Peyer's patch (tissue), 4 donors: ENCODE data around the gene PNN. TPM values are rescaled to one million over a fixed set of nuclear protein-coding genes. Genes with fewer than 3 reads are reported as not detected.
A peak's percentile ranks its signal among the peaks of the same experiment; 100 is the strongest.
"Not testable (repeated sequence)": the region's sequence is repeated elsewhere in the genome, so short reads cannot be mapped to it uniquely, and the experiment has no call there.

ENCODE experiments used
- DNase-seq, 3 donors: peaks; one replicate each; pipeline ENCODE4 v3.0.0-alpha.2; 2017 to 2019
- H3K27ac ChIP-seq, 4 donors: fragments of 200-600 bp; sonication (generic); one replicate each; pipeline ENCODE4 v1.5.1; 2016 to 2019
- H3K27me3 ChIP-seq, 2 donors: fragments of 200-600 bp; sonication (generic); one replicate each; pipeline ENCODE4 v1.5.1; 2019
- H3K36me3 ChIP-seq, 3 donors: fragments of 200-600 bp; sonication (generic); one replicate each; pipeline ENCODE4 v1.5.1; 2016 to 2019
- H3K4me1 ChIP-seq, 4 donors: fragments of 200-600 bp; sonication (generic); one replicate each; pipeline ENCODE4 v1.5.1; 2016 to 2019
- H3K4me3 ChIP-seq, 4 donors: fragments of 200-600 bp; sonication (generic); 1 replicate in 3 of 4; 2 replicates in 1 of 4; pipeline ENCODE4 v1.5.1; 2016 to 2019; ENCODE audit warnings: mild to moderate bottlenecking in 1 of 4
- H3K9me3 ChIP-seq, 4 donors: fragments of 200-600 bp; sonication (generic); one replicate each; pipeline ENCODE4 v1.5.1; 2016 to 2019; ENCODE audit warnings: mild to moderate bottlenecking in 1 of 4
- CTCF ChIP-seq, 6 experiments: fragments of 450-650 bp in 4 of 6; fragments of 200-600 bp in 2 of 6; sonication (generic) in 1 of 6; IDR thresholded peaks; one replicate each; pipeline ENCODE4 v1.5.1; 2017 to 2019; ENCODE audit warnings: antibody characterized with exemption in 6 of 6, mild to moderate bottlenecking in 3 of 6, moderate library complexity in 1 of 6
- POLR2A ChIP-seq, 2 donors: fragments of 450-650 bp; IDR thresholded peaks; one replicate each; pipeline ENCODE4 v1.5.1; 2017; ENCODE audit warnings: antibody characterized with exemption in 2 of 2, mild to moderate bottlenecking in 2 of 2, moderate library complexity in 2 of 2
- total RNA-seq, 4 donors: library from RNA; depleted of rRNA; stranded (reverse); fragments of >200 nt; gene quantifications; one replicate each; pipeline ENCODE4 v1.1.0, GENCODE V29; 2016

PNN gene
- total RNA-seq: 100 to 1,000 TPM in 1 of 4 donors, 10 to 100 TPM in 3; 48.3 to 125 (median 63.4) TPM

GRCh38 chr14:39174560-39175444 lies at the start of gene PNN:
PNN (plus strand) TSS chr14:39175254; CDS start chr14:39175280, 26 bp downstream.
- peak; percentile 94 to 98 (median 97) for DNase-seq
- peak within 1 kb of the TSS; percentile 77 to 92 (median 80) for H3K4me3 ChIP-seq
- H3K27me3 ChIP-seq: no peaks in the 10 kb centered on the region
- peaks cover 0 to 19% (median 6%) of the 10 kb centered on the region in 4 donors for H3K4me1 ChIP-seq
- peak within 1 kb of the TSS; percentile 87 to 97 (median 91) for H3K27ac ChIP-seq
- H3K36me3 ChIP-seq: peaks cover 0 to 35% (median 0%) of the 10 kb centered on the region in 3 donors
- peak; percentile 88 to 96 for TF ChIP-seq POLR2A (IDR thresholded peaks at IDR 0.05)
- TF ChIP-seq CTCF (IDR thresholded peaks at IDR 0.05): no peak
- no peaks in the 10 kb centered on the region for H3K9me3 ChIP-seq

GRCh38 chr14:39137835-39138234 lies 37.2 kb upstream of the PNN start:
- not testable (repeated sequence) for H3K9me3 ChIP-seq, H3K27ac ChIP-seq, H3K4me3 ChIP-seq, H3K27me3 ChIP-seq, H3K4me1 ChIP-seq, DNase-seq
- H3K36me3 ChIP-seq: peaks cover 0 to 15% (median 0%) of the 10 kb centered on the region in 3 donors

GRCh38 chr14:39138440-39138839 lies 36.6 kb upstream of the PNN start:
- Histone ChIP-seq H3K27me3 (no peaks in the 10 kb centered on the region), H3K27ac (no peak overlapping the region), H3K4me3 (no peak overlapping the region), H3K4me1 (no peaks in the 10 kb centered on the region), H3K36me3 (peaks cover 0 to 15% (median 0%) of the 10 kb centered on the region in 3 donors), H3K9me3 (no peaks in the 10 kb centered on the region)
- no peak for DNase-seq
- TF ChIP-seq POLR2A (IDR thresholded peaks at IDR 0.05) (no peak), CTCF (IDR thresholded peaks at IDR 0.05) (no peak)

GRCh38 chr14:39140170-39140569 lies 34.9 kb upstream of the PNN start:
- Histone ChIP-seq H3K4me3 (no peak overlapping the region), H3K27me3 (no peaks in the 10 kb centered on the region), H3K27ac (no peak overlapping the region), H3K4me1 (no peaks in the 10 kb centered on the region), H3K9me3 (no peaks in the 10 kb centered on the region), H3K36me3 (peaks cover 0 to 7% (median 0%) of the 10 kb centered on the region in 3 donors)
- DNase-seq: no peak
- TF ChIP-seq POLR2A (IDR thresholded peaks at IDR 0.05) (no peak), CTCF (IDR thresholded peaks at IDR 0.05) (no peak)

GRCh38 chr14:39141623-39142022 lies 33.4 kb upstream of the PNN start:
- H3K9me3 ChIP-seq, H3K27ac ChIP-seq, H3K27me3 ChIP-seq, H3K4me1 ChIP-seq, H3K4me3 ChIP-seq, H3K36me3 ChIP-seq, DNase-seq: not testable (repeated sequence)

GRCh38 chr14:39143226-39143625 lies 31.8 kb upstream of the PNN start:
- H3K27ac ChIP-seq, H3K4me3 ChIP-seq, H3K4me1 ChIP-seq, H3K27me3 ChIP-seq, H3K9me3 ChIP-seq, H3K36me3 ChIP-seq, DNase-seq: not testable (repeated sequence)

GRCh38 chr14:39145266-39145966 lies 29.6 kb upstream of the PNN start:
- Histone ChIP-seq H3K9me3 (no peaks in the 10 kb centered on the region), H3K4me3 (no peak overlapping the region), H3K27ac (no peak overlapping the region), H3K36me3 (peaks cover 0 to 28% (median 0%) of the 10 kb centered on the region in 3 donors), H3K27me3 (no peaks in the 10 kb centered on the region), H3K4me1 (no peaks in the 10 kb centered on the region)
- no peak for DNase-seq
- no peak for TF ChIP-seq CTCF (IDR thresholded peaks at IDR 0.05)
- no peak for TF ChIP-seq POLR2A (IDR thresholded peaks at IDR 0.05)
